Hepatic stellate cell (primary cell): Measurements from ENCODE around the gene CTXND2.
A peak's percentile ranks its signal among the peaks of the same experiment; 100 is the strongest.
"Not testable (repeated sequence)": the region's sequence is repeated elsewhere in the genome, so short reads cannot be mapped to it uniquely, and the experiment has no call there.

Experiments used
- DNase-seq: peaks from one replicate; pipeline ENCODE4 v3.0.0; 2011; ENCODE audit warnings: low spot score

Gene CTXND2

GRCh38 chr1:150887018-150887417 is at the start of gene CTXND2:
CTXND2 (plus strand) TSS chr1:150887136; CDS start chr1:150912315, 25,179 bp downstream.
- DNase-seq = no peak

- DNase-seq = not testable (repeated sequence)
Observed at GRCh38 chr1:150840850-150841249, 46.1 kb upstream of the CTXND2 start.

- no peak for DNase-seq
Observed at GRCh38 chr1:150841626-150842025, 45.3 kb upstream of the CTXND2 start.

- DNase-seq = no peak
Observed at GRCh38 chr1:150842343-150842742, 44.6 kb upstream of the CTXND2 start.

- DNase-seq = no peak
Observed at GRCh38 chr1:150842964-150843363, 44.0 kb upstream of the CTXND2 start.

GRCh38 chr1:150843474-150843873 is 43.5 kb upstream of the CTXND2 start:
- no peak for DNase-seq

- DNase-seq = no peak
Observed at GRCh38 chr1:150846473-150847146, 40.3 kb upstream of the CTXND2 start.

- not testable (repeated sequence) for DNase-seq
Observed at GRCh38 chr1:150850801-150851362, 36.1 kb upstream of the CTXND2 start.

- not testable (repeated sequence) for DNase-seq
Observed at GRCh38 chr1:150852734-150853133, 34.2 kb upstream of the CTXND2 start.

GRCh38 chr1:150863724-150864123 is 23.2 kb upstream of the CTXND2 start:
- DNase-seq = no peak

- DNase-seq = not testable (repeated sequence)
Observed at GRCh38 chr1:150864200-150864599, 22.7 kb upstream of the CTXND2 start.

GRCh38 chr1:150869683-150870082 is 17.3 kb upstream of the CTXND2 start:
- DNase-seq = no peak

- DNase-seq = no peak
Observed at GRCh38 chr1:150872572-150872971, 14.4 kb upstream of the CTXND2 start.

GRCh38 chr1:150873521-150873920 is 13.4 kb upstream of the CTXND2 start:
- no peak for DNase-seq

GRCh38 chr1:150874455-150875196 is 12.3 kb upstream of the CTXND2 start:
- DNase-seq = no peak

- peak; percentile 22 for DNase-seq
Observed at GRCh38 chr1:150875197-150876118, 11.5 kb upstream of the CTXND2 start.

- peak; percentile 42 for DNase-seq
Observed at GRCh38 chr1:150876119-150876454, 10.8 kb upstream of the CTXND2 start.

GRCh38 chr1:150878931-150879330 is 8.0 kb upstream of the CTXND2 start:
- not testable (repeated sequence) for DNase-seq

GRCh38 chr1:150881331-150882070 is 5.4 kb upstream of the CTXND2 start:
- DNase-seq = peak; percentile 74

GRCh38 chr1:150883121-150883520 is 3.8 kb upstream of the CTXND2 start:
- DNase-seq = not testable (repeated sequence)

- no peak for DNase-seq
Observed at GRCh38 chr1:150888727-150889126, 1.8 kb downstream of the CTXND2 start.
